ENCODE measurements around the gene SIPA1L2.
"Not testable (repeated sequence)": the region's sequence is repeated elsewhere in the genome, so short reads cannot be mapped to it uniquely, and the experiment has no call there.

DNA sequence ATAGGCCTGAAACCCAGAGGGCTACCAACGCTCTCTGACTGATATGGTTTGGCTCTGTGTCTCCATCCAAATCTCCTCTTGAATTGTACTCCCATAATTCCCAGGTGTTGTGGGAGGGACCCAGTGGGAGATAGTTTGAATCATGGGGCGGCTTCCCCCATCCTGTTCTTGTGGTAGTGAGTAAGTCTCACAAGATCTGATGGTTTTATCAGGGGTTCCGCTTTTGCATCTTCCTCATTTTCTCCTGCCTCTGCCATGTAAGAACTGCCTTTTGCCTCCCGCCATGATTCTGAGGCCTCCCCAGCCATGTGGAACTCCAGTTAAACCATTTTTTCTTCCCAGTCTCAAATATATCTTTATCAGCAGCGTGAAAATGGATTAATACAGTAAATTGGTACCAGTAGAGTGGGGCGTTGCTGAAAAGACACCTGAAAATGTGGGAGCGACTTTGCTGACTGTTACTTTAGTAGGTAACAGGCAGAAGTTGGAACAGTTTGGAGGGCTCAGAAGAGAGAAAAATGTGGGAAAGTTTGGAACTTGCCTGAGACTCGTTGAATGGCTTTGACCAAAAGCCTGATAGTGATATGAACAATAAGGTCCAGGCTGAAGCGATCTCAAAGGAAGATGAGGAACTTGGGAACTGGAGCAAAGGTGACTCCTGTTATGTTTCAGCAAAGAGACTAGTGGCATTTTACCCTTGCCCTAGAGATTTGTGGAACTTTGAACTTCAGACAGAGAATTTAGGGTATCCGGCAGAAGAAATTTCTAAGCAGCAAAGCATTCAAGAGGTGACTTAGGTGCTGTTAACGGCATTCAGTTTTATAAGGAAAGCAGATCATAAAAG lies 18.8 kb downstream of the SIPA1L2 start:
- not testable (repeated sequence) for TF ChIP-seq POLR2A, POLR2AphosphoS5 (IDR thresholded peaks at IDR 0.05)
- TF ChIP-seq, protein P1, sequence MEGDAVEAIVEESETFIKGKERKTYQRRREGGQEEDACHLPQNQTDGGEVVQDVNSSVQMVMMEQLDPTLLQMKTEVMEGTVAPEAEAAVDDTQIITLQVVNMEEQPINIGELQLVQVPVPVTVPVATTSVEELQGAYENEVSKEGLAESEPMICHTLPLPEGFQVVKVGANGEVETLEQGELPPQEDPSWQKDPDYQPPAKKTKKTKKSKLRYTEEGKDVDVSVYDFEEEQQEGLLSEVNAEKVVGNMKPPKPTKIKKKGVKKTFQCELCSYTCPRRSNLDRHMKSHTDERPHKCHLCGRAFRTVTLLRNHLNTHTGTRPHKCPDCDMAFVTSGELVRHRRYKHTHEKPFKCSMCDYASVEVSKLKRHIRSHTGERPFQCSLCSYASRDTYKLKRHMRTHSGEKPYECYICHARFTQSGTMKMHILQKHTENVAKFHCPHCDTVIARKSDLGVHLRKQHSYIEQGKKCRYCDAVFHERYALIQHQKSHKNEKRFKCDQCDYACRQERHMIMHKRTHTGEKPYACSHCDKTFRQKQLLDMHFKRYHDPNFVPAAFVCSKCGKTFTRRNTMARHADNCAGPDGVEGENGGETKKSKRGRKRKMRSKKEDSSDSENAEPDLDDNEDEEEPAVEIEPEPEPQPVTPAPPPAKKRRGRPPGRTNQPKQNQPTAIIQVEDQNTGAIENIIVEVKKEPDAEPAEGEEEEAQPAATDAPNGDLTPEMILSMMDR (IDR thresholded peaks at IDR 0.05 in 8 of 11, conservative IDR thresholded peaks at IDR 0.05 in 3 of 11), result not testable (repeated sequence)

All from spleen (tissue), 7 donors.